H1 (cell line): ENCODE data around the gene GPT2. TPM values are rescaled to one million over a fixed set of nuclear protein-coding genes. Genes with fewer than 3 reads are reported as not detected.

ENCODE experiments used
- BRCA1 ChIP-seq: IDR thresholded peaks from 2 replicates; pipeline ENCODE4 v1.6.1; 2012; ENCODE audit warnings: low read depth, low read length, improper control_type of control experiment
- CEBPB ChIP-seq: IDR thresholded peaks from 2 replicates; pipeline ENCODE4 v1.6.1; 2012; ENCODE audit warnings: low read depth, low read length
- CHD7 ChIP-seq: fragments of 300-600 bp; sonication (generic); IDR thresholded peaks from 2 replicates; pipeline ENCODE4 v1.7.1; 2012; ENCODE audit warnings: low read length, moderate library complexity, mild to moderate bottlenecking, inconsistent platforms; ENCODE audit not compliant: insufficient replicate concordance
- GTF2F1 ChIP-seq: IDR thresholded peaks from 2 replicates; pipeline ENCODE4 v1.6.1; 2012; ENCODE audit warnings: low read depth, low read length, improper control_type of control experiment, borderline replicate concordance
- HDAC6 ChIP-seq: IDR thresholded peaks from one replicate; pipeline ENCODE4 v1.7.1; 2012; ENCODE audit warnings: low read depth, mild to moderate bottlenecking, inconsistent platforms, low read length, moderate library complexity
- NRF1 ChIP-seq: IDR thresholded peaks from 2 replicates; pipeline ENCODE4 v1.6.1; 2011; ENCODE audit warnings: mild to moderate bottlenecking, low read depth, low read length, improper control_type of control experiment
- RAD21 ChIP-seq, 2 experiments: IDR thresholded peaks in 1 of 2; conservative IDR thresholded peaks in 1 of 2; 2 replicates each; pipeline ENCODE4 v1.6.1; 2011; ENCODE audit warnings: low read depth in 2 of 2, low read length in 2 of 2, improper control_type of control experiment in 1 of 2, inconsistent platforms in 1 of 2, mild to moderate bottlenecking in 1 of 2, moderate library complexity in 1 of 2
- RXRA ChIP-seq: IDR thresholded peaks from 2 replicates; pipeline ENCODE4 v1.6.1; 2011; ENCODE audit warnings: low read depth, mild to moderate bottlenecking, low read length, moderate library complexity; ENCODE audit not compliant: insufficient read depth
- SIN3A ChIP-seq, 2 experiments: IDR thresholded peaks in 1 of 2; conservative IDR thresholded peaks in 1 of 2; 2 replicates each; pipeline ENCODE4 v1.6.1; 2011 to 2012; ENCODE audit warnings: low read length in 2 of 2, improper control_type of control experiment in 1 of 2, low read depth in 1 of 2, mild to moderate bottlenecking in 1 of 2
- SP2 ChIP-seq: IDR thresholded peaks from 2 replicates; pipeline ENCODE4 v1.6.1; 2012; ENCODE audit warnings: mild to moderate bottlenecking, low read length, inconsistent platforms
- TAF7 ChIP-seq: optimal IDR thresholded peaks from 2 replicates; pipeline ENCODE3; 2011; ENCODE audit warnings: low read depth, mild to moderate bottlenecking, inconsistent platforms, low read length, moderate library complexity, borderline replicate concordance
- TEAD4 ChIP-seq: IDR thresholded peaks from 2 replicates; pipeline ENCODE4 v1.6.1; 2012; ENCODE audit warnings: low read depth, low read length, inconsistent platforms, mixed read lengths
- polyA plus RNA-seq, 7 experiments: library from polyadenylated mRNA; depleted of rRNA in 3 of 7; stranded (reverse) in 5 of 7; unstranded in 2 of 7; fragments of >200 nt in 5 of 7; fragments of 200-250 nt in 2 of 7; gene quantifications; 1 replicate in 5 of 7; 2 replicates in 1 of 7; 4 replicates in 1 of 7; pipeline versions ENCODE4 v1.2.1 to v1.2.3, GENCODE V29; 2011 to 2013; ENCODE audit warnings: missing spikeins in 2 of 7, mixed read lengths in 2 of 7
- total RNA-seq: library from RNA; stranded (reverse); fragmentation: NEBNext Ultra II Directional; extraction: Animal tissue kit (Norgen Biotek cat#: 25700); gene quantifications from 2 replicates; pipeline ENCODE4 v1.2.1, GENCODE V29; 2021

The GPT2 gene
- total and polyA plus RNA-seq, 2 of the 8 experiments (the other 6 are each of a cell fraction or from before 2014, with no cell fraction given) = 71.6 to 94.1 TPM

GRCh38 chr16:46866286-46866685 lies 17.9 kb upstream of the GPT2 start (continued):
- TF ChIP-seq CHD7 (no peak), HDAC6 (no peak), TEAD4 (no peak), GTF2F1 (no peak), TAF7 (no peak), CEBPB (no peak), SP2 (no peak), RXRA (no peak), NRF1 (no peak), BRCA1 (no peak), SIN3A (conservative IDR thresholded peaks at IDR 0.05 in 1 of 2, IDR thresholded peaks at IDR 0.05 in 1 of 2; ENCODE audit: low read depth in 1 of 2, low read length in 2 of 2) (no peak), RAD21 (IDR thresholded peaks at IDR 0.05 in 1 of 2, conservative IDR thresholded peaks at IDR 0.05 in 1 of 2; ENCODE audit: low read depth in 2 of 2, low read length in 2 of 2) (no peak)
